ENCODE data around the gene SMYD1.

DNA sequence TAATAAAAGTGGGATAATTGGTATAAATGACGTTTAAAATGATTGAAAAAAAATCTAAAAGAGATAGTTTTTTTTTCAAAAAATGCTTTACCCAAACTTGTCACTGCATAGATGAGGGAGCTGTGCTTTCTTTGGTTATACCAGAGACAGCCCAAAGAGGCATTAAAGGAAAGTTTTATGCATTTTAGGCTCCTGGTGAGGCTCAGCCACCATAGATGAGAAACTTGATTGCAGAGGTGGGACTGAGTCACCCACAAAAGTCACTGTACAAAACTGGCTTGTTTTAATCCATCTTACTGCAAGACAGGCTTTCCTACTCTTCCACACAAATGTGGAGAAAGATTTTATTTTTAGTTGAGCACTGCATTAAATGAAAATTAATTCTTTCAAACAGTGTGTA is 2.4 kb downstream of the SMYD1 start:
- TF ChIP-seq, protein P1, sequence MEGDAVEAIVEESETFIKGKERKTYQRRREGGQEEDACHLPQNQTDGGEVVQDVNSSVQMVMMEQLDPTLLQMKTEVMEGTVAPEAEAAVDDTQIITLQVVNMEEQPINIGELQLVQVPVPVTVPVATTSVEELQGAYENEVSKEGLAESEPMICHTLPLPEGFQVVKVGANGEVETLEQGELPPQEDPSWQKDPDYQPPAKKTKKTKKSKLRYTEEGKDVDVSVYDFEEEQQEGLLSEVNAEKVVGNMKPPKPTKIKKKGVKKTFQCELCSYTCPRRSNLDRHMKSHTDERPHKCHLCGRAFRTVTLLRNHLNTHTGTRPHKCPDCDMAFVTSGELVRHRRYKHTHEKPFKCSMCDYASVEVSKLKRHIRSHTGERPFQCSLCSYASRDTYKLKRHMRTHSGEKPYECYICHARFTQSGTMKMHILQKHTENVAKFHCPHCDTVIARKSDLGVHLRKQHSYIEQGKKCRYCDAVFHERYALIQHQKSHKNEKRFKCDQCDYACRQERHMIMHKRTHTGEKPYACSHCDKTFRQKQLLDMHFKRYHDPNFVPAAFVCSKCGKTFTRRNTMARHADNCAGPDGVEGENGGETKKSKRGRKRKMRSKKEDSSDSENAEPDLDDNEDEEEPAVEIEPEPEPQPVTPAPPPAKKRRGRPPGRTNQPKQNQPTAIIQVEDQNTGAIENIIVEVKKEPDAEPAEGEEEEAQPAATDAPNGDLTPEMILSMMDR (IDR thresholded peaks at IDR 0.05; ENCODE audit: extremely low read depth in 1 of 2, insufficient read depth in 1 of 2, low read depth in 1 of 2, low read length in 2 of 2): no peak
- TF ChIP-seq POLR2AphosphoS5 (IDR thresholded peaks at IDR 0.05; ENCODE audit: insufficient read depth, low read depth, low read length): no peak
